OCI-LY7 (cell line): ENCODE measurements around the gene MARK2.
"Not testable (repeated sequence)": the region's sequence is repeated elsewhere in the genome, so short reads cannot be mapped to it uniquely, and the experiment has no call there.

Experiments used
- CTCF ChIP-seq: fragments of 200-600 bp; sonication (generic); conservative IDR thresholded peaks from 2 replicates; pipeline ENCODE4 v1.5.1; 2014; ENCODE audit warnings: mild to moderate bottlenecking, antibody characterized with exemption, low read length, moderate library complexity, mixed read lengths
- EZH2phosphoT487 ChIP-seq: fragments of 200-600 bp; sonication (generic); IDR thresholded peaks from 2 replicates; pipeline ENCODE4 v1.6.1; 2018; ENCODE audit warnings: low read depth, borderline replicate concordance, mild to moderate bottlenecking, mixed run types, antibody characterized with exemption, low read length, moderate library complexity, mixed read lengths

DNA sequence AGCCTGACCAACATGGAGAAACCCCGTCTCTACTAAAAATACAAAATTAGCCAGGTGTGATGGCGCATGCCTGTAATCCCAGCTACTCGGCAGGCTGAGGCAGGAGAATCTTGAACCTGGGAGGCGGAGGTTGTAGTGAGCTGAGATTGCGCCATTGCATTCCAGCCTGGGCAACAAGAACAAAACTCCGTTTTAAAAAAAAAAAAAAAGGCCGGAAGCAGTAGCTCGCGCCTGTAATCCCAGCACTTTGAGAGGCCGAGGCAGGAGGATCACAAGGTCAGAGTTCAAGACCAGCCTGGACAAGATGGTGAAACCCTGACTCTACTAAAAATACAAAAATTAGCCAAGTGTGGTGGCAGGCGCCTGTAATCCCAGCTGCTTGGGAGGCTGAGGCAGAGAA, 28.5 kb upstream of the MARK2 start:
- TF ChIP-seq CTCF, EZH2phosphoT487: not testable (repeated sequence)
